HepG2 (cell line): ENCODE results near the gene ASB7. TPM values are rescaled to one million over a fixed set of nuclear protein-coding genes. Genes with fewer than 3 reads are reported as not detected.
A peak's percentile ranks its signal among the peaks of the same experiment; 100 is the strongest.

Experiments used
- ARHGAP35 ChIP-seq: sonication (generic); formaldehyde crosslinking; IDR thresholded peaks from 2 replicates; pipeline ENCODE4 v1.9.0; 2022; ENCODE audit warnings: mild to moderate bottlenecking, inconsistent platforms, moderate library complexity, missing genetic modification reagents, borderline replicate concordance
- CHD2 ChIP-seq: IDR thresholded peaks from 2 replicates; pipeline ENCODE4 v1.6.1; 2011; ENCODE audit warnings: low read depth, low read length, improper control_type of control experiment
- DR1 ChIP-seq: sonication (generic); formaldehyde crosslinking; IDR thresholded peaks from 2 replicates; pipeline ENCODE4 v1.8.0; 2021; ENCODE audit warnings: mild to moderate bottlenecking, missing genetic modification reagents, inconsistent platforms
- GFI1 ChIP-seq: sonication (generic); formaldehyde crosslinking; IDR thresholded peaks from 2 replicates; pipeline ENCODE4 v1.5.0; 2020; ENCODE audit warnings: missing genetic modification reagents, mild to moderate bottlenecking, borderline replicate concordance
- HNF4G ChIP-seq, 2 experiments: sonication (generic) in 1 of 2; formaldehyde crosslinking in 1 of 2; IDR thresholded peaks; 2 replicates each; pipeline versions ENCODE4 v1.4.0 to v1.6.1; 2011 to 2020; ENCODE audit warnings: borderline replicate concordance in 2 of 2, low read depth in 2 of 2, mild to moderate bottlenecking in 2 of 2, low read length in 1 of 2, missing genetic modification reagents in 1 of 2, moderate library complexity in 1 of 2
- ISX ChIP-seq: sonication (generic); formaldehyde crosslinking; conservative IDR thresholded peaks from 2 replicates; pipeline ENCODE4 v1.5.0; 2020; ENCODE audit warnings: missing genetic modification reagents
- NKX3-1 ChIP-seq: sonication (generic); formaldehyde crosslinking; IDR thresholded peaks from 2 replicates; pipeline ENCODE4 v1.5.0; 2020; ENCODE audit warnings: missing genetic modification reagents
- PCBP1 ChIP-seq: fragments of 200-400 bp; formaldehyde crosslinking; IDR thresholded peaks from 2 replicates; pipeline ENCODE4 v1.6.1; 2017; ENCODE audit warnings: mild to moderate bottlenecking, low read depth, low read length, borderline replicate concordance
- RAD21 ChIP-seq: fragments of 450-650 bp; formaldehyde crosslinking; IDR thresholded peaks from 2 replicates; pipeline ENCODE4 v1.5.0; 2020; ENCODE audit warnings: mild to moderate bottlenecking
- RFX1 ChIP-seq: fragments of 450-650 bp; IDR thresholded peaks from 2 replicates; pipeline ENCODE4 v1.6.1; 2017
- SPEN ChIP-seq: sonication (generic); formaldehyde crosslinking; IDR thresholded peaks from 2 replicates; pipeline ENCODE4 v1.5.1; 2020; ENCODE audit warnings: low read depth, mild to moderate bottlenecking, missing genetic modification reagents
- WIZ ChIP-seq: sonication (generic); formaldehyde crosslinking; IDR thresholded peaks from 2 replicates; pipeline ENCODE4 v1.5.1; 2020; ENCODE audit warnings: mild to moderate bottlenecking, missing genetic modification reagents
- ZBTB7B ChIP-seq: sonication (generic); formaldehyde crosslinking; IDR thresholded peaks from 2 replicates; pipeline ENCODE4 v1.4.0; 2020; ENCODE audit warnings: missing genetic modification reagents
- ZFP82 ChIP-seq: sonication (generic); formaldehyde crosslinking; IDR thresholded peaks from 2 replicates; pipeline ENCODE4 v1.5.1; 2020; ENCODE audit warnings: mild to moderate bottlenecking, missing genetic modification reagents, borderline replicate concordance
- ZNF235 ChIP-seq: sonication (generic); formaldehyde crosslinking; IDR thresholded peaks from 2 replicates; pipeline ENCODE4 v1.8.1; 2023; ENCODE audit warnings: mild to moderate bottlenecking, missing genetic modification reagents, borderline replicate concordance
- ZNF468 ChIP-seq: sonication (generic); formaldehyde crosslinking; IDR thresholded peaks from 2 replicates; pipeline ENCODE4 v1.8.0; 2022; ENCODE audit warnings: mild to moderate bottlenecking, moderate library complexity, missing genetic modification reagents
- ZNF543 ChIP-seq: sonication (generic); formaldehyde crosslinking; IDR thresholded peaks from 2 replicates; pipeline ENCODE4 v1.4.0; 2020; ENCODE audit warnings: mild to moderate bottlenecking, missing genetic modification reagents
- ZNF567 ChIP-seq: sonication (generic); formaldehyde crosslinking; IDR thresholded peaks from 2 replicates; pipeline ENCODE4 v1.8.1; 2023; ENCODE audit warnings: mild to moderate bottlenecking, missing genetic modification reagents, borderline replicate concordance
- ZNF644 ChIP-seq: IDR thresholded peaks from 2 replicates; pipeline ENCODE4 v1.6.1; 2016; ENCODE audit warnings: low read depth
- ZNF652 ChIP-seq: IDR thresholded peaks from 2 replicates; pipeline ENCODE4 v1.6.1; 2016; ENCODE audit warnings: low read depth, borderline replicate concordance
- ZNF670 ChIP-seq: sonication (generic); formaldehyde crosslinking; IDR thresholded peaks from 2 replicates; pipeline ENCODE4 v1.8.0; 2022; ENCODE audit warnings: mild to moderate bottlenecking, missing genetic modification reagents, borderline replicate concordance
- ZNF749 ChIP-seq: sonication (generic); formaldehyde crosslinking; IDR thresholded peaks from 2 replicates; pipeline ENCODE4 v1.8.0; 2022; ENCODE audit warnings: mild to moderate bottlenecking, missing genetic modification reagents, moderate library complexity, borderline replicate concordance
- ZNF781 ChIP-seq: sonication (generic); formaldehyde crosslinking; IDR thresholded peaks from 2 replicates; pipeline ENCODE4 v1.5.1; 2020; ENCODE audit warnings: borderline replicate concordance, mild to moderate bottlenecking, missing genetic modification reagents; ENCODE audit errors: not compliant biosample characterization
- polyA plus RNA-seq, 8 experiments: library from polyadenylated mRNA; depleted of rRNA in 3 of 8; stranded (reverse) in 7 of 8; unstranded in 1 of 8; fragments of >200 nt; fragmentation: Illumina TruSeq in 4 of 8; extraction: Trizol in 4 of 8; gene quantifications; 2 replicates each; pipeline versions ENCODE4 v1.2.1 to v1.2.3, GENCODE V29; 2011 to 2016; ENCODE audit warnings: low read depth in 4 of 8, missing spikeins in 1 of 8, mixed read lengths in 1 of 8; ENCODE audit not compliant: insufficient read depth in 1 of 8
- total RNA-seq, 5 experiments: library from RNA; depleted of rRNA; stranded (reverse); fragments of >200 nt; fragmentation: Illumina TruSeq; extraction: Trizol; gene quantifications; 2 replicates each; pipeline ENCODE4 v1.2.3, GENCODE V29; 2016; ENCODE audit warnings: low read depth in 1 of 5
- TF ChIP-seq, protein P1 (sequence below): sonication (generic); formaldehyde crosslinking; IDR thresholded peaks from 2 replicates; pipeline ENCODE4 v1.4.0; 2020; ENCODE audit warnings: mild to moderate bottlenecking, missing genetic modification reagents
- TF ChIP-seq, protein P2 (sequence below): IDR thresholded peaks from 2 replicates; pipeline ENCODE4 v1.6.1; 2016
- TF ChIP-seq, protein P3 (sequence below): IDR thresholded peaks from 2 replicates; pipeline ENCODE4 v1.6.1; 2016; ENCODE audit warnings: mild to moderate bottlenecking

ASB7 gene
- total and polyA plus RNA-seq, 2 of the 13 experiments (the other 11 are each of a cell fraction or from before 2014, with no cell fraction given) = 7.7 to 12.1 TPM

DNA sequence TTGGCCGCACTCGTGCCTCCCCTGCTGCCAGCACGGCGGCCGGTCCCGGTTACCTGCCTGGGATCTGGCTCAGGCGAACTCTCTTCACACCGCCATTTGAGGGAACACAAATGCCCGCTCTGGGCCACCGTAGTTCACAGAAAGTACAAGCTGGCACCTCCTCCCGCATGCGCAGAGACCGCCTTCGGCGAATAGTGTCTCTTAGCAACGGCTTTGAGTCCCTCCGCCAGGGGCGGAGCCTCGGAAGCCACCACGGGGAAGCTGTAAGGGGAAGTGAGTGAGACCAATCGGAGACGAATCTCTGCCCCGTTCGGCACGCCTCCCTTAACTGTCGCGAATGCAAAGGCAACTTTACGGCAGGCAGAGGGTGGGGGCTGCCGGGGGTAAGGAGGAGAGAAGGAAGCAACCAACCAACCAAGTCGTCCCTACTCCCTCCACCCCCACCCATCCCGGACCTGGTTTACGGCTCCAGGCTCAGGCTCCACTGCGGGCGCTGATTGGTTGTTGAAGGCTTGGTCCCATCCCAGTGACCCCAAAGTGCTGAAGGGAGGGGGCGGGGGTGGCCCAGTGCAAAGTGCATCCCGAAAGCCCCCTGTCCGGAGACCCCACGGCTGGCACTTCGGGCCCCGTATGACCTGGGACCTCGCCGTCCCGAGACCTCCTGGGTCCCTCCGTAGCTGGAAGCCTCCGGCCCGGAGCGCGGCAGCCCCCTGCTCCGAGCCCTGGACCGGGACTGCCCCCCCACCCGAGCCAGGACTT is at the start of gene ASB7, which contains the start of gene LINS1 (continued):
- TF ChIP-seq GFI1 (no peak; the same call in 1 of the 2 replicates), ZNF781 (CRISPR knock-in tag) (peak; percentile 52), ZNF235 (CRISPR knock-in tag) (no peak), RFX1 (peak; percentile 99), ZNF652 (no peak), CHD2 (no peak), ARHGAP35 (CRISPR knock-in tag) (0 out of 2 replicates have a peak, but pooled peaks have one; percentile 24), SPEN (CRISPR knock-in tag) (peak; percentile 55), ZNF567 (CRISPR knock-in tag) (0 out of 2 replicates have a peak, but pooled peaks have one; percentile 46), NKX3-1 (CRISPR knock-in tag) (0 out of 2 replicates have a peak, but pooled peaks have one; percentile 33), PCBP1 (peak; percentile 95; the same call in 1 of the 2 replicates), ISX (CRISPR knock-in tag) (no peak), RAD21 (CRISPR knock-in tag) (peak; percentile 51; the same call in 1 of the 2 replicates), ZNF670 (CRISPR knock-in tag) (no peak), WIZ (CRISPR knock-in tag) (no peak), ZNF543 (CRISPR knock-in tag) (0 out of 2 replicates have a peak, but pooled peaks have one; percentile 70), ZNF644 (CRISPR knock-in tag) (no peak), ZFP82 (CRISPR knock-in tag) (no peak), ZBTB7B (peak; percentile 83), HNF4G (IDR thresholded peaks at IDR 0.05; ENCODE audit: borderline replicate concordance, low read depth, low read length) (peak; percentile 82), HNF4G (CRISPR knock-in tag; IDR thresholded peaks at IDR 0.05; ENCODE audit: borderline replicate concordance, low read depth) (peak; percentile 58; the same call in 1 of the 2 replicates), ZNF468 (CRISPR knock-in tag) (no peak), DR1 (CRISPR knock-in tag) (peak; percentile 17; the same call in 1 of the 2 replicates), ZNF749 (CRISPR knock-in tag) (peak; percentile 39; the same call in 1 of the 2 replicates)
- TF ChIP-seq, protein P1, sequence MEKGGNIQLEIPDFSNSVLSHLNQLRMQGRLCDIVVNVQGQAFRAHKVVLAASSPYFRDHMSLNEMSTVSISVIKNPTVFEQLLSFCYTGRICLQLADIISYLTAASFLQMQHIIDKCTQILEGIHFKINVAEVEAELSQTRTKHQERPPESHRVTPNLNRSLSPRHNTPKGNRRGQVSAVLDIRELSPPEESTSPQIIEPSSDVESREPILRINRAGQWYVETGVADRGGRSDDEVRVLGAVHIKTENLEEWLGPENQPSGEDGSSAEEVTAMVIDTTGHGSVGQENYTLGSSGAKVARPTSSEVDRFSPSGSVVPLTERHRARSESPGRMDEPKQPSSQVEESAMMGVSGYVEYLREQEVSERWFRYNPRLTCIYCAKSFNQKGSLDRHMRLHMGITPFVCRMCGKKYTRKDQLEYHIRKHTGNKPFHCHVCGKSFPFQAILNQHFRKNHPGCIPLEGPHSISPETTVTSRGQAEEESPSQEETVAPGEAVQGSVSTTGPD = no peak
- TF ChIP-seq, protein P2, sequence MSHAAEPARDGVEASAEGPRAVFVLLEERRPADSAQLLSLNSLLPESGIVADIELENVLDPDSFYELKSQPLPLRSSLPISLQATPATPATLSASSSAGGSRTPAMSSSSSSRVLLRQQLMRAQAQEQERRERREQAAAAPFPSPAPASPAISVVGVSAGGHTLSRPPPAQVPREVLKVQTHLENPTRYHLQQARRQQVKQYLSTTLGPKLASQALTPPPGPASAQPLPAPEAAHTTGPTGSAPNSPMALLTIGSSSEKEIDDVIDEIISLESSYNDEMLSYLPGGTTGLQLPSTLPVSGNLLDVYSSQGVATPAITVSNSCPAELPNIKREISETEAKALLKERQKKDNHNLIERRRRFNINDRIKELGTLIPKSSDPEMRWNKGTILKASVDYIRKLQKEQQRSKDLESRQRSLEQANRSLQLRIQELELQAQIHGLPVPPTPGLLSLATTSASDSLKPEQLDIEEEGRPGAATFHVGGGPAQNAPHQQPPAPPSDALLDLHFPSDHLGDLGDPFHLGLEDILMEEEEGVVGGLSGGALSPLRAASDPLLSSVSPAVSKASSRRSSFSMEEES (CRISPR knock-in tag) = 0 out of 2 replicates have a peak, but pooled peaks have one; percentile 19
- TF ChIP-seq, protein P3, sequence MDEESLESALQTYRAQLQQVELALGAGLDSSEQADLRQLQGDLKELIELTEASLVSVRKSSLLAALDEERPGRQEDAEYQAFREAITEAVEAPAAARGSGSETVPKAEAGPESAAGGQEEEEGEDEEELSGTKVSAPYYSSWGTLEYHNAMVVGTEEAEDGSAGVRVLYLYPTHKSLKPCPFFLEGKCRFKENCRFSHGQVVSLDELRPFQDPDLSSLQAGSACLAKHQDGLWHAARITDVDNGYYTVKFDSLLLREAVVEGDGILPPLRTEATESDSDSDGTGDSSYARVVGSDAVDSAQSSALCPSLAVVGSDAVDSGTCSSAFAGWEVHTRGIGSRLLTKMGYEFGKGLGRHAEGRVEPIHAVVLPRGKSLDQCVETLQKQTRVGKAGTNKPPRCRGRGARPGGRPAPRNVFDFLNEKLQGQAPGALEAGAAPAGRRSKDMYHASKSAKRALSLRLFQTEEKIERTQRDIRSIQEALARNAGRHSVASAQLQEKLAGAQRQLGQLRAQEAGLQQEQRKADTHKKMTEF (CRISPR knock-in tag) = peak; percentile 68; the same call in 1 of the 2 replicates
